H1 (cell line): Measurements from ENCODE around the gene DENND11. TPM values are rescaled to one million over a fixed set of nuclear protein-coding genes. Genes with fewer than 3 reads are reported as not detected.

Experiments
- CTCF ChIA-PET: fragments of 300-600 bp; sonication (Branson Sonifier 250); formaldehyde crosslinking; loops from one replicate; lab custom pipeline; 2021; ENCODE audit not compliant: partially characterized antibody; lab: Charles Lee
- POLR2A ChIA-PET: fragments of 300-600 bp; sonication (Branson Sonifier 250); formaldehyde crosslinking; loops from one replicate; lab custom pipeline; 2021; ENCODE audit warnings: inconsistent platforms; ENCODE audit not compliant: partially characterized antibody; lab: Charles Lee
- DNase-seq, 2 experiments: peaks; one replicate each; pipeline versions ENCODE4 v3.0.0 to v3.0.0-alpha.2; 2010 to 2022; ENCODE audit warnings: low spot score in 2 of 2, low read depth in 1 of 2, mixed read lengths in 1 of 2
- FAIRE-seq: peaks from 2 replicates; lab custom pipeline; 2011; peaks lifted over from hg19 to GRCh38; lab: Jason Lieb, UNC
- H2AFZ ChIP-seq: 2 replicates; pipeline ENCODE4 v1.8.1; 2012; ENCODE audit warnings: low read length, inconsistent platforms
- H2AK5ac ChIP-seq: 2 replicates; pipeline ENCODE4 v1.6.1; 2013; ENCODE audit warnings: low read depth, low read length
- H2BK120ac ChIP-seq: replicated peaks from 2 replicates; pipeline ENCODE3; 2013; ENCODE audit warnings: low read depth, low read length, inconsistent platforms
- H2BK12ac ChIP-seq: 2 replicates; pipeline ENCODE4 v1.6.1; 2013; ENCODE audit warnings: low read depth, low read length
- H2BK15ac ChIP-seq: 2 replicates; pipeline ENCODE4 v1.6.1; 2013; ENCODE audit warnings: low read length
- H2BK20ac ChIP-seq: 2 replicates; pipeline ENCODE4 v1.6.1; 2013; ENCODE audit warnings: low read length
- H2BK5ac ChIP-seq: 2 replicates; pipeline ENCODE4 v1.6.1; 2013; ENCODE audit warnings: low read depth, low read length
- H3K14ac ChIP-seq: 2 replicates; pipeline ENCODE4 v1.6.1; 2013; ENCODE audit warnings: inconsistent platforms; ENCODE audit not compliant: insufficient read length
- H3K18ac ChIP-seq: 2 replicates; pipeline ENCODE4 v1.6.1; 2013; ENCODE audit warnings: low read length; ENCODE audit errors: extremely low read depth
- H3K23ac ChIP-seq: 2 replicates; pipeline ENCODE4 v1.6.1; 2013; ENCODE audit warnings: inconsistent platforms; ENCODE audit not compliant: insufficient read length
- H3K23me2 ChIP-seq: 2 replicates; pipeline ENCODE4 v1.6.1; 2013; ENCODE audit warnings: low read depth, low read length
- H3K27ac ChIP-seq: 2 replicates; pipeline ENCODE4 v1.6.1; 2011; ENCODE audit warnings: low read depth, low read length, inconsistent platforms
- H3K27me3 ChIP-seq, 4 experiments: replicated peaks in 1 of 4; 1 replicate in 1 of 4; 2 replicates in 3 of 4; pipeline versions ENCODE4 v1.6.1 to v1.8.1; 2011 to 2013; ENCODE audit warnings: low read length in 3 of 4, mild to moderate bottlenecking in 3 of 4, inconsistent platforms in 2 of 4, mixed read lengths in 2 of 4, moderate library complexity in 1 of 4; ENCODE audit not compliant: control insufficient read depth in 3 of 4, insufficient read depth in 3 of 4; ENCODE audit errors: extremely low read depth in 1 of 4
- H3K36me3 ChIP-seq, 4 experiments: 2 replicates each; pipeline versions ENCODE4 v1.6.1 to v1.8.1; 2011 to 2013; ENCODE audit warnings: mild to moderate bottlenecking in 4 of 4, low read length in 3 of 4, moderate library complexity in 2 of 4, control low read depth in 1 of 4, inconsistent platforms in 1 of 4; ENCODE audit not compliant: insufficient read depth in 4 of 4, control insufficient read depth in 2 of 4
- H3K4ac ChIP-seq: replicated peaks from 2 replicates; pipeline ENCODE3; 2013; ENCODE audit warnings: low read length, low read depth, mixed read lengths, inconsistent platforms; ENCODE audit not compliant: insufficient read length
- H3K4me1 ChIP-seq, 4 experiments: replicated peaks in 1 of 4; 1 replicate in 1 of 4; 2 replicates in 3 of 4; pipeline versions ENCODE4 v1.6.1 to v1.8.1; 2011 to 2013; ENCODE audit warnings: low read length in 3 of 4, inconsistent platforms in 2 of 4, mixed read lengths in 1 of 4; ENCODE audit not compliant: insufficient read depth in 4 of 4, control insufficient read depth in 3 of 4
- H3K4me2 ChIP-seq, 2 experiments: 2 replicates each; pipeline versions ENCODE4 v1.6.1 to v1.8.1; 2011 to 2013; ENCODE audit warnings: low read depth in 2 of 2, low read length in 2 of 2, control low read depth in 1 of 2, inconsistent platforms in 1 of 2, mild to moderate bottlenecking in 1 of 2; ENCODE audit not compliant: insufficient read depth in 1 of 2
- H3K4me3 ChIP-seq, 4 experiments: fragments of 200-600, 300-600 bp in 1 of 4; sonication (generic), shearing (Covaris generic), sonication (Bioruptor Twin) in 1 of 4; 2 replicates each; pipeline versions ENCODE4 v1.5.1 to v1.8.1; 2011 to 2016; ENCODE audit warnings: low read length in 4 of 4, low read depth in 3 of 4, control low read depth in 2 of 4, inconsistent platforms in 2 of 4, mild to moderate bottlenecking in 2 of 4, mixed read lengths in 1 of 4, moderate library complexity in 1 of 4; ENCODE audit not compliant: insufficient read depth in 2 of 4; ENCODE audit errors: extremely low read depth in 1 of 4
- H3K56ac ChIP-seq: replicated peaks from 2 replicates; pipeline ENCODE3; 2013; ENCODE audit warnings: low read depth, mild to moderate bottlenecking, mixed read lengths, low read length, inconsistent platforms; ENCODE audit not compliant: insufficient read length
- H3K79me1 ChIP-seq: 2 replicates; pipeline ENCODE4 v1.6.1; 2013; ENCODE audit warnings: low read depth, low read length, control low read depth
- H3K79me2 ChIP-seq, 2 experiments: 2 replicates each; pipeline versions ENCODE4 v1.6.1 to v1.8.1; 2012 to 2013; ENCODE audit warnings: low read length in 2 of 2, mild to moderate bottlenecking in 2 of 2, inconsistent platforms in 1 of 2; ENCODE audit not compliant: insufficient read depth in 2 of 2, control insufficient read depth in 1 of 2
- H3K9ac ChIP-seq, 4 experiments: replicated peaks in 1 of 4; 1 replicate in 1 of 4; 2 replicates in 3 of 4; pipeline versions ENCODE4 v1.6.1 to v1.8.1; 2011 to 2013; ENCODE audit warnings: low read depth in 3 of 4, low read length in 3 of 4, control low read depth in 2 of 4, mild to moderate bottlenecking in 2 of 4, moderate library complexity in 2 of 4, inconsistent platforms in 1 of 4; ENCODE audit errors: extremely low read depth in 1 of 4
- H3K9me3 ChIP-seq, 2 experiments: 2 replicates each; pipeline versions ENCODE4 v1.6.1 to v1.8.1; 2012 to 2013; ENCODE audit warnings: mild to moderate bottlenecking in 2 of 2, moderate library complexity in 2 of 2, control low read depth in 1 of 2, inconsistent platforms in 1 of 2, low read depth in 1 of 2, low read length in 1 of 2, mixed read lengths in 1 of 2; ENCODE audit not compliant: insufficient read depth in 2 of 2
- H4K20me1 ChIP-seq, 2 experiments: replicated peaks in 1 of 2; 2 replicates each; pipeline versions ENCODE3 to v1.8.1; 2011 to 2013; ENCODE audit warnings: inconsistent platforms in 2 of 2, low read length in 2 of 2, mild to moderate bottlenecking in 1 of 2; ENCODE audit not compliant: insufficient read depth in 2 of 2, control insufficient read depth in 1 of 2
- H4K5ac ChIP-seq: 2 replicates; pipeline ENCODE4 v1.6.1; 2013; ENCODE audit warnings: low read length, low read depth, mixed read lengths, inconsistent platforms; ENCODE audit not compliant: insufficient read length
- H4K8ac ChIP-seq: 2 replicates; pipeline ENCODE4 v1.8.0; 2013; ENCODE audit warnings: mild to moderate bottlenecking, moderate library complexity, low read length, inconsistent platforms; ENCODE audit not compliant: insufficient read depth; ENCODE audit errors: extremely low read depth
- H4K91ac ChIP-seq: replicated peaks from 2 replicates; pipeline ENCODE3; 2013; ENCODE audit warnings: low read length, mixed read lengths, inconsistent platforms; ENCODE audit not compliant: insufficient read length
- BCL11A ChIP-seq, 2 experiments: IDR thresholded peaks; one replicate each; pipeline ENCODE4 v1.6.1; 2011; ENCODE audit warnings: low read depth in 2 of 2, low read length in 2 of 2, mild to moderate bottlenecking in 2 of 2
- CBX5 ChIP-seq: fragments of 300-800, 300-1000 bp; sonication (generic); IDR thresholded peaks from 2 replicates; pipeline ENCODE4 v1.7.1; 2016; ENCODE audit warnings: antibody characterized with exemption, low read length, low read depth
- CREB1 ChIP-seq: IDR thresholded peaks from 2 replicates; pipeline ENCODE4 v1.6.1; 2012; ENCODE audit warnings: inconsistent platforms
- NRF1 ChIP-seq: IDR thresholded peaks from 2 replicates; pipeline ENCODE4 v1.6.1; 2011; ENCODE audit warnings: mild to moderate bottlenecking, low read depth, low read length, improper control_type of control experiment
- WGBS, 2 experiments: shearing (Covaris generic) in 1 of 2; methylation state at CpG; one replicate each; pipeline versions ENCODE4 v1.1.6 to v1.1.7; 2013 to 2015; ENCODE audit warnings: low lambda C conversion rate in 2 of 2, mixed read lengths in 2 of 2, inconsistent platforms in 1 of 2, low coverage in 1 of 2, missing lambda C conversion rate in 1 of 2; ENCODE audit not compliant: insufficient replicate concordance in 2 of 2, insufficient coverage in 1 of 2, insufficient read length in 1 of 2; ENCODE audit errors: extremely low coverage in 1 of 2, missing lambda C conversion rate in 1 of 2; 5-methylcytosine and 5-hydroxymethylcytosine counted together
- polyA plus RNA-seq, 7 experiments: library from polyadenylated mRNA; depleted of rRNA in 3 of 7; stranded (reverse) in 5 of 7; unstranded in 2 of 7; fragments of >200 nt in 5 of 7; fragments of 200-250 nt in 2 of 7; gene quantifications; 1 replicate in 5 of 7; 2 replicates in 1 of 7; 4 replicates in 1 of 7; pipeline versions ENCODE4 v1.2.1 to v1.2.3, GENCODE V29; 2011 to 2013; ENCODE audit warnings: missing spikeins in 2 of 7, mixed read lengths in 2 of 7
- total RNA-seq: library from RNA; stranded (reverse); fragmentation: NEBNext Ultra II Directional; extraction: Animal tissue kit (Norgen Biotek cat#: 25700); gene quantifications from 2 replicates; pipeline ENCODE4 v1.2.1, GENCODE V29; 2021

DENND11 gene
- total and polyA plus RNA-seq, 2 of the 8 experiments (the other 6 are each of a cell fraction or from before 2014, with no cell fraction given): 8.0 to 26.8 TPM

GRCh38 chr7:141709318-141709717, 7.4 kb upstream of the DENND11 start:
- no peak for DNase-seq
- H2BK12ac ChIP-seq: no peak overlapping the region; the same call in 1 of the 2 replicates
- no peak overlapping the region for H3K14ac ChIP-seq
- POLR2A ChIA-PET: interaction anchor here (0.9 to 1.0 kb wide), 3 partner anchors 9 to 33 kb away, joined by 3 read pairs; no protein-coding TSS in a partner anchor
- H2BK120ac ChIP-seq: no peak overlapping the region
- H2BK5ac ChIP-seq: no peak overlapping the region
- no peak overlapping the region for H2AFZ ChIP-seq
- no peak overlapping the region for H2BK15ac ChIP-seq
- H3K9me3 ChIP-seq: no peaks in the 10 kb centered on the region
- no peak overlapping the region for H4K5ac ChIP-seq
- H3K4me3 ChIP-seq: no peak overlapping the region
- H3K18ac ChIP-seq: no peak overlapping the region
- no peaks in the 10 kb centered on the region for H4K20me1 ChIP-seq
- no peak overlapping the region for H4K8ac ChIP-seq
- H3K9ac ChIP-seq: no peak overlapping the region
- no peak overlapping the region for H2BK20ac ChIP-seq
- no peak overlapping the region for H3K4ac ChIP-seq
- H3K4me1 ChIP-seq: peaks cover 0 to 8% (median 0%) of the 10 kb centered on the region in 4 experiments; a peak in 1 of 7 replicates
- H3K79me2 ChIP-seq: no peaks in the 10 kb centered on the region
- no peaks in the 10 kb centered on the region for H3K36me3 ChIP-seq
- no peak overlapping the region for H2AK5ac ChIP-seq
- CTCF ChIA-PET: interaction anchor here (0.6 to 3.7 kb wide), 11 partner anchors 9 to 837 kb away, joined by 3 to 15 read pairs (median 3); partner anchors contain the start of gene SSBP1
- H3K56ac ChIP-seq: no peak overlapping the region
- no peaks in the 10 kb centered on the region for H3K79me1 ChIP-seq
- no peaks in the 10 kb centered on the region for H3K27me3 ChIP-seq
- H3K23me2 ChIP-seq: no peaks in the 10 kb centered on the region; the same call in 1 of the 2 replicates
- no peak overlapping the region for H4K91ac ChIP-seq
- no peak overlapping the region for H3K23ac ChIP-seq
- no peak overlapping the region for H3K27ac ChIP-seq
- no peak overlapping the region for H3K4me2 ChIP-seq
- TF ChIP-seq NRF1 (no peak), CREB1 (no peak), BCL11A (IDR thresholded peaks at IDR 0.05; ENCODE audit: low read depth in 2 of 2, low read length in 2 of 2) (no peak), CBX5 (no peak)
- no peak for FAIRE-seq
- 79% methylated on average over 2 of the region's 2 CpGs; no CpG with 5 or more reads in 1 of the 2 experiments for WGBS, 2 experiments
